Neutrophil (primary cell): Measurements from ENCODE around the gene TPM3.

Experiments
- H3K27ac ChIP-seq: fragments of 200-600 bp; sonication (generic); 2 replicates; pipeline ENCODE4 v1.5.1; 2016; ENCODE audit warnings: mild to moderate bottlenecking, moderate library complexity
- H3K27me3 ChIP-seq: fragments of 200-600 bp; sonication (generic); 2 replicates; pipeline ENCODE4 v1.6.0; 2016; ENCODE audit warnings: mild to moderate bottlenecking
- H3K36me3 ChIP-seq: fragments of 200-600 bp; sonication (generic); 2 replicates; pipeline ENCODE4 v1.5.1; 2017
- H3K4me1 ChIP-seq, 2 experiments: fragments of 200-600 bp in 1 of 2; sonication (generic) in 1 of 2; 1 replicate in 1 of 2; 2 replicates in 1 of 2; pipeline versions ENCODE4 v1.5.1 to v1.6.1; 2013 to 2016; ENCODE audit warnings: low read depth in 1 of 2, low read length in 1 of 2, mild to moderate bottlenecking in 1 of 2, moderate library complexity in 1 of 2; ENCODE audit not compliant: control insufficient read depth in 1 of 2, insufficient read depth in 1 of 2
- H3K4me3 ChIP-seq, 2 experiments: fragments of 200-600 bp in 1 of 2; sonication (generic) in 1 of 2; 1 replicate in 1 of 2; 2 replicates in 1 of 2; pipeline ENCODE4 v1.5.1; 2013 to 2016; ENCODE audit warnings: low read depth in 1 of 2, low read length in 1 of 2, mild to moderate bottlenecking in 1 of 2, moderate library complexity in 1 of 2
- H3K9me3 ChIP-seq: fragments of 200-600 bp; sonication (generic); 2 replicates; pipeline ENCODE4 v1.5.1; 2016
- TF ChIP-seq, protein P1 (sequence below): fragments of 200-600 bp; sonication (generic); IDR thresholded peaks from 2 replicates; pipeline ENCODE4 v1.5.1; 2016; ENCODE audit warnings: antibody characterized with exemption

TPM3 gene

DNA sequence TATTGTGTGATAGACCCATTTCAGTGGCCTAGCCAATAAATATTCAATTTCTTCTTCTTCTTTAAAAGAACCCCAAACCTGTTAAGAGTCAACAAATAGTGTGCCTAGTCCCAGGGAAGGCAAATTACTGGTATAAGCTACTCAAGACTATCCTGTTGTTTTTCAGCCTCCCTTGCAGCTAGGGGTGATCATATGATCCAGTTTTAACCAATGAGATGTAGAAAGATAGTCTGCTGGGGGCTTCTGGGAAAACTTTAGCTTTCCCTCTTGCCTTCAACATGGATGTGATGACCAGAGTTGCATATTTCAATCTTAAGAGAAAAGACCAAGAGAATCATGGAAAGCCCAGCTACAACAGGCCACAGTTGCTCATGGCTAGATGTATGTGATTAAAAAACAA lies 32.3 kb downstream of the TPM3 start:
- Histone ChIP-seq H3K4me3 (no peak overlapping the region), H3K36me3 (peaks cover 95% of the 10 kb centered on the region), H3K9me3 (no peaks in the 10 kb centered on the region), H3K27ac (peak overlapping the region; percentile 81), H3K27me3 (no peaks in the 10 kb centered on the region), H3K4me1 (peaks cover 72% of the 10 kb centered on the region in 2 experiments)
- TF ChIP-seq, protein P1, sequence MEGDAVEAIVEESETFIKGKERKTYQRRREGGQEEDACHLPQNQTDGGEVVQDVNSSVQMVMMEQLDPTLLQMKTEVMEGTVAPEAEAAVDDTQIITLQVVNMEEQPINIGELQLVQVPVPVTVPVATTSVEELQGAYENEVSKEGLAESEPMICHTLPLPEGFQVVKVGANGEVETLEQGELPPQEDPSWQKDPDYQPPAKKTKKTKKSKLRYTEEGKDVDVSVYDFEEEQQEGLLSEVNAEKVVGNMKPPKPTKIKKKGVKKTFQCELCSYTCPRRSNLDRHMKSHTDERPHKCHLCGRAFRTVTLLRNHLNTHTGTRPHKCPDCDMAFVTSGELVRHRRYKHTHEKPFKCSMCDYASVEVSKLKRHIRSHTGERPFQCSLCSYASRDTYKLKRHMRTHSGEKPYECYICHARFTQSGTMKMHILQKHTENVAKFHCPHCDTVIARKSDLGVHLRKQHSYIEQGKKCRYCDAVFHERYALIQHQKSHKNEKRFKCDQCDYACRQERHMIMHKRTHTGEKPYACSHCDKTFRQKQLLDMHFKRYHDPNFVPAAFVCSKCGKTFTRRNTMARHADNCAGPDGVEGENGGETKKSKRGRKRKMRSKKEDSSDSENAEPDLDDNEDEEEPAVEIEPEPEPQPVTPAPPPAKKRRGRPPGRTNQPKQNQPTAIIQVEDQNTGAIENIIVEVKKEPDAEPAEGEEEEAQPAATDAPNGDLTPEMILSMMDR: no peak

DNA sequence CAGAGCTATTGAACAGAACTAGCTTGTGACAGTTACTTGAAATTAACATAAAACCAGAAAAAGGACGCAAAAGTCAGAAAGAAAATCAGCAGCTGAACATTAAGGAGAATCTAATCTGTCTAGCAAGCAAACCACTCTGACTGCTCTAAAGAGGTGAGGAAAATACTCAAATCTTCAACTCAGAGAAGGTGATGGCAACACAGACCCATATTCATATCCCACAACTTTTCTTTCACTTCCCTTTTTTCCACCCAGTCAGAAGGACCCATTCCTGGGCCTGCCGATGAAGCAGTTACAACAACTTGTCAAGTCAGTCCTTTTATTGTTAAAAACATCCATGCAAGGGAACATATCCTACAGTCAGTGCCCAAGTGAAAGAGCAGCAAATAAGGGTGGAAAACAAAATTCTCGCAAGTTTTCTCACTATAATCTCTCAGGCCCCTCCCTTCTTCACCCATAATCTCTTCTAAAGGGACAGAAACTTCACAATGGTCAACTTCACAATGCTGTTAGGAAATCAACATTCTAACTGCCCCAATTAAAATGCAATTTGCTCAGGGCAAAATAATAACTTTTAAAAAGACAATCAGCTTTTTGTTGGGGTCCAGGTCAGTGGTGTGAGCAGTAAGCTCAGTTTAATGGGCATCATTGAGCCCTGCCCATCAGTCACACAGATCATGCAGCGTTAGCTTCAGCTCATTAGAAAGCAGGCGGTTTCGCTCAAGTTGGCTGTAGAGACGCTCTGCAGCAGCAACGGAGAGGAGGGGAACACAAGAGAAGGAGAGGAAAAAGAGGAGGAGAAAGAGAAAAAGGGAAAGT lies 33.4 kb downstream of the TPM3 start:
- Histone ChIP-seq H3K4me1 (peaks cover 83% of the 10 kb centered on the region in 2 experiments), H3K36me3 (peaks cover 87% of the 10 kb centered on the region), H3K27ac (peak overlapping the region; percentile 81), H3K4me3 (peak overlapping the region in 1 of 2 experiments; percentile 42), H3K9me3 (no peaks in the 10 kb centered on the region), H3K27me3 (no peaks in the 10 kb centered on the region)
- TF ChIP-seq, protein P1: no peak

DNA sequence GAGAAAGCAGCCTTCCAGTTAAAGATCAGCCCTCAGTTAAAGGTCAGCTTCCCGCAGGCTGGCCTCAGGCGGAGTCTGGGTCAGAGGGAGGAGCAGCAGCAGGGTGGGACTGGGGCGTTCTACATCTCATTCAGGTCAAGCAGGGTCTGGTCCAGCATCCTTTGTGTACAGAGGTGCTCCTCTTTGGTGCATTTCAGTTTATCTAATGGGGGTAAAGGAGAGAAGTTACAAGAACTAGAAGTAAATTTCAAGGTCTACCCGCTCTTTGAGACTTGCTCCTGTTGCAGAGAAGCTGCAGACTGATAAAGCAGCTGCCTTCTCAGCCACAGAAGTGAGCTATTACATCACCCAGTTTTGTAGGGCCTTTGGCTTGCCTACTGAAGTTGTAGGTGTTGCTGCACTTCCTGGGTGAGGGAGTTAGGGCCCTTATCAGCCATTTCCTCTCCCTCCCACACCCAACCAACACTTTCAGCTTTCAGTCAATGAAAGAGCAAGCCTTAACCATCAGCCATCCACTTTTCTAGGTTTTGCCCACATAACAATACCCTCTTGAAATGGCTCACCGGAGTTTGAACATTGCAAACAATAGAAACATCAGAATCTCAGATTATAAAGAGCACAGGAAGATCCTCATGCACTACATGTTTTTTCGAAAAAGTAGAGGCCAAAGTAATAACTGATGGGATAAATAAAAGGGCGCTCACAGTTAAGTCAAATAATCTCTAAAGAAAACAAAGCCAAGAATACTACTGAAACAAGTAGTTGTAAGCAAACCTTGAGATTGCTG lies 34.2 kb downstream of the TPM3 start:
- H3K9me3 ChIP-seq: no peaks in the 10 kb centered on the region
- H3K4me3 ChIP-seq: peak overlapping the region in 1 of 2 experiments; percentile 42
- H3K27me3 ChIP-seq: no peaks in the 10 kb centered on the region
- H3K36me3 ChIP-seq: peaks cover 79% of the 10 kb centered on the region
- H3K4me1 ChIP-seq: peaks cover 82 to 84% of the 10 kb centered on the region in 2 experiments
- TF ChIP-seq, protein P1: no peak
- H3K27ac ChIP-seq: peak overlapping the region; percentile 81

DNA sequence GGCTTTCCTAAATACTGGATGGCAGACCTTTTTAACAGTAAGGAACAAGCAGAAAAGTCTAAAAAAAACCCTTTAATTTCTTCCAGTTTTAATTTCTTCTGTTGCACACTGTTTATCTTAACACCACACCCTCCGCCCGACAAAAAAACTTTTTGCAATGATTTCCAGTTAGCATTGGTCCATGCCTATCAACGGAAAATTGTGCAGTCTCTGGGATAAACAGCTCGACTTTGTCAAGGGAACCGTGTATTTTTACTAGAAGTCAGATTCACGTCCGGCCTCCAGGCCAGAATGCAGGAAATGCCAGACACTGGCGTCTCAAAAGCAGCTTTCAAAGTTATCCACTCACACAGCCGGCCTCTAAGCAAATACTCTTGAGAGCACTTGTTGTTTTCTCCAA lies 36.6 kb downstream of the TPM3 start:
- H3K27ac ChIP-seq: peak overlapping the region; percentile 81
- peaks cover 55% of the 10 kb centered on the region for H3K36me3 ChIP-seq
- H3K4me1 ChIP-seq: peaks cover 71 to 75% of the 10 kb centered on the region in 2 experiments

GRCh38 chr1:154154534-154155191 lies 37.2 kb downstream of the TPM3 start, which contains the start of gene NUP210L:
NUP210L (minus strand) TSS chr1:154155073.
- no peaks in the 10 kb centered on the region for H3K9me3 ChIP-seq
- H3K36me3 ChIP-seq: peaks cover 50% of the 10 kb centered on the region
- peaks cover 65 to 71% of the 10 kb centered on the region in 2 experiments for H3K4me1 ChIP-seq
- H3K4me3 ChIP-seq: no peak within 1 kb of the TSS
- H3K27me3 ChIP-seq: no peaks in the 10 kb centered on the region
- TF ChIP-seq, protein P1: no peak
- H3K27ac ChIP-seq: peak within 1 kb of the TSS; percentile 81

More for the DNA sequence above, 36.6 kb downstream of the TPM3 start:
- no peak overlapping the region for H3K4me3 ChIP-seq
- no peaks in the 10 kb centered on the region for H3K27me3 ChIP-seq
- TF ChIP-seq, protein P1: no peak
- H3K9me3 ChIP-seq: no peaks in the 10 kb centered on the region
